Ramos (cell line): ENCODE measurements around the gene WWC1.
"Not testable (repeated sequence)": the region's sequence is repeated elsewhere in the genome, so short reads cannot be mapped to it uniquely, and the experiment has no call there.

Experiments used
- in situ Hi-C: fragments of 300-500 bp; cut with MboI; formaldehyde crosslinking; loops from one replicate; pipeline ENCODE4 v1.14.3; 2022; ENCODE audit warnings: low sequenced_read_pairs; ENCODE audit not compliant: unreplicated experiment

WWC1 gene

DNA sequence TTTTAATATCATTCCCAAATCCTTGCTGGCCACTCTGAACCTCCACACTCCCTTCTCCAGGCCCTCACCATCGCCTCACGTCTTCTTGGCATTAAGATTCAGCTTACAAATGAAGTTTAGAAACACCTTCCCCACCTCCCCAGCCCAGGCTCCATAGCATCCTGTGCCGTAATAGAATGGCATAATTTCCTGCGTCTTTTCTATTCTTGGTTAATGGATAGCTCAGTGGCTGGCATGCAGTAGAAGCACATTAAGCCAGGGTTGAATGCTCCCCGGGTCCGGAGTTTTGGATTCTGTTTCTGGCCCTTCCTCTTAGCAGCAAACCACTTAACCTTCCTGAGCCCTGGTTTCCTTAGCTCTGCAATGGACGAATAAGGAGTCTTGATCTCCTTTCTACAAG lies 13.8 kb downstream of the WWC1 start:
- in situ Hi-C loops, result no loop called here

- in situ Hi-C loops, result no loop called here
Observed at GRCh38 chr5:168307022-168307421, 15.6 kb downstream of the WWC1 start.

DNA sequence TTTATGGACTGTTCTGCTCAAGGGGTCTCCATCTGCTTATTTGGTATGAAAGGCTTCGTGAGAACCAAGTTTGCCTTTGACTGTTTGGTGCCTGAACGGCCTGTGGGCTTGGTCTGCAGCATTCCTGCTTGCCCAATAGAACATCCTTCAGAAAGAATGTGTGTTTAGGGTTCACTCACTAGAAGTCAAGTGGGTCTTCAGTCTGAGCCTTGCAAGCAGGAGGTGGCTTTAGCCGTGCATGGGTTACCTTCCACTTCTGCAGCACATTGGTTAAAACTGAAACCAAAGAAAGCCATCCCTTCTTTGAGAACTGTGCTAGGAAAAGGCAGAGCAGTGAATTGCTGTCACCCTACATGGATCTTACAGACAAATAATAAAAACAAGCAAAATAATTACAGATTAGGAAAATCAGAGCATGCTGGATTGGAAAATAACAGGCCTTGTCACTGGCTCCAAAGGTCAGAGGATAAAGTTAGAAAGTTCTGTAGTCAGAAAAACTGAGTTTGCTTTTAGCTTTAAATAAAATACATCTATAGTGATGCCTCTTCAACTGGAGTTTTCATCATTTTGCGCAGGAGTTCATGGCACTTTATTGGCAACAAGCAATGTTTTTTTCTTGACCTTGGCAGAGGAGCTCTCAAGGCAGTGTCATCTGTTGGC lies 16.6 kb downstream of the WWC1 start:
- in situ Hi-C loops, result no loop called here

GRCh38 chr5:168308976-168309598 lies 17.6 kb downstream of the WWC1 start:
- in situ Hi-C loops, result no loop called here

- in situ Hi-C loops, result not testable (repeated sequence)
Observed at GRCh38 chr5:168310541-168310940, 19.1 kb downstream of the WWC1 start.

GRCh38 chr5:168311061-168311566 lies 19.7 kb downstream of the WWC1 start:
- in situ Hi-C loops, result no loop called here

DNA sequence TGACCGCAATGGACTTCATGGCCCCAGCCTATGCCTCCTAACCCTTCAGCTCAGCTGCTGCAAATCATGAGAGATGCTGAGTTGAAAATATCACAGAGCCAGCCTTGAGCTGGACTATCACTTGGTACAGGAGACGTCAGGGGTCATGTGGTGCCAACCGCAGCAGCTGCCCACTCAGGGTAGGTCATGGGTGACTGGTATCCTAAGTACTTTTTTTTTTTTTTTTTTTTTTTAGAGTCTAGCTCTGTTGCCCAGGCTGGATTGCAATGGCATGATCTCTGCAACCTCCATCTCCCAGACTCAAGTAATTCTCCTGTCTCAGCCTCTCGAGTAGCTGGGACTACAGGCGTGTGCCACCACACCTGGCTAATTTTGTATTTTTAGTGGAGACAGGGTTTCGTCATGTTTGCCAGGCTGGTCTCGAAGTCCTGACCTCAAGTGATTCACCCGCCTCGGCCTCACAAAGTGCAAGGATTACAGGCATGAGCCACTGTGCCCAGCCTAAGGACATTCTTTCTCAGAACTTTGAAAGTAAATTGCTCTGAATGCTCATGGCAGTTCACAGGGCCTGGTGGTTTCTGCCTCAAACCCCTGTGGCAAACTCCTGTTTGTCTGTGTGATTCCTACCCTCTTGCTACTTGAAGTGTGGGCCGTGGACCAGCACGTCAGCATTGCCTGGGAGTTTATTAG lies 21.3 kb downstream of the WWC1 start:
- in situ Hi-C loops, result no loop called here

DNA sequence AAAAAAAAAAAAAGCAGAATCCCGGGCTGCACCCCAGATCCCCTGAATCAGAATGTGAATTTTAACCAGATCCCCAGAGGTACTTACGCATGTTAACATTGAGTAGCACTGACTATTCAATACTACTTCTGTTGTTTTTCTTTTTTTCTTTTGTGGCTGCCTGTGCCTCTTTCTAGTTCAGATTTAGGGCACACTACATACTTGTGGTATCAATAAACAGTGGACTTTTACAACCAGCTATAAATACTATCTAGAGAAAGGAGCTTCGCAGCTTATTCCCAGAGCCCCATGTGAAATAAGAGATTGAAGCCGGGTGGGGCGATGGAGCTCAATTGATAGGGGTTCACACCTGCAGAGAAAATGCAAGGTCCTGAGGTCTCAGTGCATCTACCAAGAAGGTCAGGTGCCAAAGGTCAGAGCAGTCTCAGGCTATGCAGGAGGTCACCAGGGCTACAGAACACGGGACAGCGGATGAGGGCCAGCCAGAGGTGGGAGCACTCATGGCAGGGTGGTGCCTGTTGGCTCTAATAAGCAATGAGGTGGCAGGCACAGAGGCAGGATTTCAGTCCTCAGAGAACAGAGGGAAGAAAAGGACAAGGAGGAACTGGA lies 22.3 kb downstream of the WWC1 start:
- in situ Hi-C loops, result no loop called here

GRCh38 chr5:168314735-168315411 lies 23.4 kb downstream of the WWC1 start:
- in situ Hi-C loops, result no loop called here

- in situ Hi-C loops, result no loop called here
Observed at GRCh38 chr5:168315416-168316138, 24.1 kb downstream of the WWC1 start.

DNA sequence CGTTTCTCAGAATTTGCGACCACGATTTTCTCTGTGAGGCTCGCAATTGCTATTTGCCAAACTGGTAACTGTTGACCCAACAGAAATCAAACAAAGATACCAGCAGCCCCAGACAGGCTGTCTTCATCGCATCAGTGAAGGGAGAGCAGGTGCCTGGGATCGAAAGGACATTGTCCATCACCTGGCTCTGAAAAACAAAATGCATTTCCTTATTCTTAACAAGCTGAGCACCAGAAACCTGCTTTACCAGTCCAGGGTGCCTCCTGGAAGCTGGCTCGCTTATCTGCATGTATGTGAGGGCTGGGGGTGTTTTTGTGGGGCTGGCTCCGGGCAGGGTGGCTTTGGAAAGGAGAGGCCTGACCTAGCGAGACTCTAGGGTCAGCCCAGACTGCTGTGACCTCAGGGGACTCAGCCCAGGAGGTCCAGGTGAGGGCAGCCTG lies 24.7 kb downstream of the WWC1 start:
- in situ Hi-C loops, result no loop called here

GRCh38 chr5:168317096-168317520 lies 25.7 kb downstream of the WWC1 start:
- in situ Hi-C loops, result no loop called here

- in situ Hi-C loops, result no loop called here
Observed at GRCh38 chr5:168317521-168318147, 26.2 kb downstream of the WWC1 start.

DNA sequence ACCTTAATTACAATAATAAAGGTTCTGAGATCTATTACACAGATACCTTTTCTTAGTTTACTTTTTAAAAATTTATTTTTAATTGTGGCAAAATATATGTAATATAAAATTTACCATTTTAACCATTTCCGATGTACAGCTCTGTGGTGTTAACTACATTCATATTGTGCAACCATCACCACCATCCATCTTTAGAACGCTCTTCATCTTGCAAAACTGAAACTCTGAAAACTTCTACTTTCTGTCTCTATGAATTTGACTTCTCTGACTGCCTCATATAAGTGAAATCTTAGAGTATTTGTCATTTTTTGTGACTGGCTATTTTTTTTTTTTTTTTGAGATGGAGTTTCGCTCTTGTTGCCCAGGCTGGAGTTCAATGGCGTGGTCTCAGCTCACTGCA lies 26.8 kb downstream of the WWC1 start:
- in situ Hi-C loops, result no loop called here

DNA sequence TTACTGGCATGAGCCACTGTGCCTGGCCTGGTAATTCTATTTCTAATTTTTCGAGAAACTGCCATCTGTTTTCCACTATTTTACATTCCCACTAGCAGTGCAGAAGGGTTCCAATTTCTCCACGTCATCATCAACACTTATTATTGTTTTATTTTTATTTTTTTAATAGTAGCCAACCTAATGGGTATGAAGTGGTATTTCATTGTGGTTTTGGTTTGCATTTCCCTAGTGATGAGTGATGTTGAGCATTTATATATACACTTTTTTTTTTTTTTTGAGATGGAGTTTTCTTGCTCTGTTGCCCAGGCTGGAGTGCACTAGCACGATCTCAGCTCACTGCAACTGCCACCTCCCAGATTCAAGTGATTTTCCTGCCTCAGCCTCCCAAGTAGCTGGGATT lies 28.3 kb downstream of the WWC1 start:
- in situ Hi-C loops, result no loop called here

GRCh38 chr5:168320805-168321204 lies 29.4 kb downstream of the WWC1 start:
- in situ Hi-C loops, result no loop called here

GRCh38 chr5:168324859-168325630 lies 33.6 kb downstream of the WWC1 start:
- in situ Hi-C loops, result no loop called here

DNA sequence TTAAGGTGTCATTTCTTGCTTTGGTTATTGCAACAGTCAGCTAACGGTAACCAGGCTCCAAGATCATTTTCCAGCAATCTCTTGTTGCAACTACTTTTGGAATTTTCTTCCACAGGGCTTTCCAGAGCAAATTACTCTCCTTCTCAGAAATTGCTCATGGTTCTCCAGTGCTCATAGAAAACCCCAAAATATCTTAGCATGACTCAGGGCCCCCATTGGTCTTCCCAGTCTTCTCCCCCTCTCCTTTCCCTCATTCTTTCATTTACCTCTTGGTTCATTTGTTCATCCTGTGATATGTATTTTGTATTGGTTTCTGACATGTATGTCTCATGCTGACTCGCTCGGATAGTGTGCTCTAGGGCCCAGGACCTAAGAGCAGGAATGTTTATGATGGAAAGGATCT lies 35.6 kb downstream of the WWC1 start:
- in situ Hi-C loops, result no loop called here

DNA sequence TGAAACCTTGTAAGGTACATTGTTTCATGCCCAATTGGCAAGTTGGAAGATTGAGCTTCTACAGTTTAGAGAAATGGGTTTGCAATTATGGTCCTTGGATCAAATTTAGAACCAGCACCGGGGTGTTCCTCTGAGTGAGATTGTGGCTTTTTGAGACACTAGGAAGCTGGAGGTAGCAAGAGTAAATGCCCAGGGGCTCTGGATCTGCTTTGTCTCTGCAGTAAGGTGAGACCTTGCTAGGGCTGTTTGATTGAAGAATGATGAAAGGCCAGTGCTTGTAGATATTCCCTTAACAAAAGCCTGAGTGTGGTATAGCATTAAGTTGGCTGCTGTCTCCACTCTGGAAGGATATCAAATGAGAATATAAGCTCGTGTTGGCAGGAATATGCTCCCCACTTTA lies 36.0 kb downstream of the WWC1 start:
- in situ Hi-C loops, result no loop called here
